Left ventricle myocardium inferior (tissue), 1 donor: ENCODE results near the gene POLA1. TPM values are rescaled to one million over a fixed set of nuclear protein-coding genes. Genes with fewer than 3 reads are reported as not detected.

Experiments
- DNase-seq: peaks from one replicate; pipeline ENCODE4 v3.0.0-alpha.2; 2020
- H3K27ac ChIP-seq: fragments of 200-600 bp; replicated peaks from 2 replicates; pipeline ENCODE4 v1.8.0; 2021
- H3K27me3 ChIP-seq: fragments of 200-600 bp; 2 replicates; pipeline ENCODE4 v1.8.0; 2021; ENCODE audit warnings: low read depth
- H3K36me3 ChIP-seq: fragments of 200-600 bp; 2 replicates; pipeline ENCODE4 v1.8.0; 2021
- H3K4me1 ChIP-seq: fragments of 200-600 bp; 2 replicates; pipeline ENCODE4 v1.8.0; 2021
- H3K4me3 ChIP-seq: fragments of 200-600 bp; 2 replicates; pipeline ENCODE4 v1.8.0; 2021; ENCODE audit warnings: mild to moderate bottlenecking, moderate library complexity
- H3K9me3 ChIP-seq: fragments of 200-600 bp; replicated peaks from 2 replicates; pipeline ENCODE4 v1.8.0; 2021
- CTCF ChIP-seq: fragments of 200-600 bp; IDR thresholded peaks from 2 replicates; pipeline ENCODE4 v1.8.0; 2021; ENCODE audit warnings: antibody characterized with exemption, mild to moderate bottlenecking, borderline replicate concordance
- intact Hi-C: fragments of 100-400 bp; cut with micrococcal nuclease; formaldehyde crosslinking; loops from one replicate; pipeline ENCODE4 v1.11.0; 2022
- total RNA-seq: library from RNA; stranded (reverse); fragmentation: NEBNext Ultra II Directional; extraction: Animal tissue kit (Norgen Biotek cat#: 25700); gene quantifications from one replicate; pipeline ENCODE4 v1.2.1, GENCODE V29; 2021
- donor health status: DM: no; HTN: yes; CAD: no; lungs with severe emphysema.

POLA1 gene
- total RNA-seq, 1 donor from 2014 or later, result 7.3 TPM

- H3K4me1 ChIP-seq, result no peaks in the 10 kb centered on the region
- TF ChIP-seq CTCF, result no peak
- H3K27me3 ChIP-seq, result no peaks in the 10 kb centered on the region
- intact Hi-C loops, result no loop called here
- DNase-seq, result no peak
- H3K36me3 ChIP-seq, result peaks cover 5% of the 10 kb centered on the region
- H3K27ac ChIP-seq, result no peak overlapping the region
- no peak overlapping the region for H3K4me3 ChIP-seq
- no peaks in the 10 kb centered on the region for H3K9me3 ChIP-seq
These were observed 134.9 kb downstream of the POLA1 start for GRCh38 chrX:24828600-24828999.

GRCh38 chrX:24833695-24834094 lies 140.0 kb downstream of the POLA1 start:
- TF ChIP-seq CTCF, result no peak
- H3K4me3 ChIP-seq, result no peak overlapping the region
- no peaks in the 10 kb centered on the region for H3K36me3 ChIP-seq
- no peaks in the 10 kb centered on the region for H3K4me1 ChIP-seq
- no peaks in the 10 kb centered on the region for H3K27me3 ChIP-seq
- DNase-seq, result no peak
- no peaks in the 10 kb centered on the region for H3K9me3 ChIP-seq
- intact Hi-C loops, result no loop called here
- H3K27ac ChIP-seq, result no peak overlapping the region

- no peaks in the 10 kb centered on the region for H3K36me3 ChIP-seq
- TF ChIP-seq CTCF, result no peak
- intact Hi-C loops, result loop anchor here (5.0 kb wide), 1 partner anchor 304 kb away; no protein-coding TSS in a partner anchor
- H3K4me1 ChIP-seq, result no peaks in the 10 kb centered on the region
- H3K4me3 ChIP-seq, result no peak overlapping the region
- no peak for DNase-seq
- no peaks in the 10 kb centered on the region for H3K27me3 ChIP-seq
- no peaks in the 10 kb centered on the region for H3K9me3 ChIP-seq
- H3K27ac ChIP-seq, result no peak overlapping the region
These were observed 144.2 kb downstream of the POLA1 start for GRCh38 chrX:24837966-24838365.

GRCh38 chrX:24838629-24839028 lies 144.9 kb downstream of the POLA1 start:
- Histone ChIP-seq H3K27me3 (no peaks in the 10 kb centered on the region), H3K4me1 (no peaks in the 10 kb centered on the region), H3K4me3 (no peak overlapping the region), H3K36me3 (no peaks in the 10 kb centered on the region), H3K9me3 (no peaks in the 10 kb centered on the region), H3K27ac (no peak overlapping the region)
- DNase-seq, result no peak
- peak; percentile 56 for TF ChIP-seq CTCF
- intact Hi-C loops, result loop anchor here (5.0 kb wide), 1 partner anchor 304 kb away; no protein-coding TSS in a partner anchor

- no peak for TF ChIP-seq CTCF
- Histone ChIP-seq H3K9me3 (no peaks in the 10 kb centered on the region), H3K27me3 (no peaks in the 10 kb centered on the region), H3K4me1 (no peaks in the 10 kb centered on the region), H3K36me3 (no peaks in the 10 kb centered on the region), H3K27ac (no peak overlapping the region), H3K4me3 (no peak overlapping the region)
- intact Hi-C loops, result loop anchor here (5.0 kb wide), 1 partner anchor 303 kb away; no protein-coding TSS in a partner anchor
- no peak for DNase-seq
These were observed 145.6 kb downstream of the POLA1 start for GRCh38 chrX:24839331-24839730.
